T-helper 2 cell treated with Interferon-gamma antibody and Interleukin-4, amounts not matched to agents 5 μg/mL and 100 μg/mL, for 36 hours (primary cell): ENCODE results near the gene PTCD3.

ENCODE experiments used
- DNase-seq: peaks from one replicate; pipeline ENCODE4 v3.0.0; 2021; ENCODE audit warnings: low spot score
- H3K27ac Mint-ChIP-seq: one replicate; pipeline ENCODE4 v1.8.0; 2021; ENCODE audit warnings: mild to moderate bottlenecking, mixed read lengths
- H3K27me3 Mint-ChIP-seq: one replicate; pipeline ENCODE4 v1.8.0; 2021; ENCODE audit warnings: low read depth, mixed read lengths
- H3K36me3 Mint-ChIP-seq: one replicate; pipeline ENCODE4 v1.8.0; 2021; ENCODE audit warnings: low read depth, mixed read lengths
- H3K4me1 Mint-ChIP-seq: one replicate; pipeline ENCODE4 v1.8.0; 2021; ENCODE audit warnings: low read depth, mixed read lengths
- H3K4me3 Mint-ChIP-seq: one replicate; pipeline ENCODE4 v1.8.0; 2022; ENCODE audit warnings: mild to moderate bottlenecking, moderate library complexity, mixed read lengths
- H3K9me3 Mint-ChIP-seq: one replicate; pipeline ENCODE4 v1.8.0; 2021; ENCODE audit warnings: mixed read lengths

The PTCD3 gene

GRCh38 chr2:86143926-86144685 lies 38.1 kb downstream of the PTCD3 start:
- Mint-ChIP-seq H3K36me3 (peaks cover 58% of the 10 kb centered on the region), H3K27me3 (no peaks in the 10 kb centered on the region), H3K4me1 (peaks cover 2% of the 10 kb centered on the region), H3K9me3 (no peaks in the 10 kb centered on the region), H3K27ac (no peak overlapping the region), H3K4me3 (no peak overlapping the region)
- no peak for DNase-seq

- no peak overlapping the region for H3K27ac Mint-ChIP-seq
- DNase-seq, result no peak
- H3K27me3 Mint-ChIP-seq, result no peaks in the 10 kb centered on the region
- H3K9me3 Mint-ChIP-seq, result no peaks in the 10 kb centered on the region
- H3K4me3 Mint-ChIP-seq, result no peak overlapping the region
- H3K4me1 Mint-ChIP-seq, result peaks cover 4% of the 10 kb centered on the region
- peaks cover 58% of the 10 kb centered on the region for H3K36me3 Mint-ChIP-seq
Measured at GRCh38 chr2:86147793-86148192, 41.8 kb downstream of the PTCD3 start.

- Mint-ChIP-seq H3K4me1 (peaks cover 4% of the 10 kb centered on the region), H3K9me3 (no peaks in the 10 kb centered on the region), H3K4me3 (no peak overlapping the region), H3K27ac (no peak overlapping the region), H3K36me3 (peaks cover 53% of the 10 kb centered on the region), H3K27me3 (no peaks in the 10 kb centered on the region)
- DNase-seq, result no peak
Measured at GRCh38 chr2:86150502-86150901, 44.5 kb downstream of the PTCD3 start.

GRCh38 chr2:86157009-86157556 lies 51.0 kb downstream of the PTCD3 start:
- no peak overlapping the region for H3K27ac Mint-ChIP-seq
- peaks cover 2% of the 10 kb centered on the region for H3K4me1 Mint-ChIP-seq
- no peak for DNase-seq
- no peaks in the 10 kb centered on the region for H3K27me3 Mint-ChIP-seq
- peaks cover 52% of the 10 kb centered on the region for H3K36me3 Mint-ChIP-seq
- H3K9me3 Mint-ChIP-seq, result no peaks in the 10 kb centered on the region
- H3K4me3 Mint-ChIP-seq, result no peak overlapping the region

- H3K4me3 Mint-ChIP-seq, result no peak overlapping the region
- no peak for DNase-seq
- H3K4me1 Mint-ChIP-seq, result no peaks in the 10 kb centered on the region
- no peaks in the 10 kb centered on the region for H3K27me3 Mint-ChIP-seq
- no peak overlapping the region for H3K27ac Mint-ChIP-seq
- H3K36me3 Mint-ChIP-seq, result peaks cover 54% of the 10 kb centered on the region
- H3K9me3 Mint-ChIP-seq, result no peaks in the 10 kb centered on the region
Measured at GRCh38 chr2:86158286-86158685, 52.3 kb downstream of the PTCD3 start.

- DNase-seq, result no peak
- Mint-ChIP-seq H3K27me3 (no peaks in the 10 kb centered on the region), H3K9me3 (no peaks in the 10 kb centered on the region), H3K27ac (no peak overlapping the region), H3K4me3 (no peak overlapping the region), H3K4me1 (no peaks in the 10 kb centered on the region), H3K36me3 (peaks cover 59% of the 10 kb centered on the region)
Measured at GRCh38 chr2:86160156-86160952, 54.3 kb downstream of the PTCD3 start.

GRCh38 chr2:86170449-86170848 lies 64.4 kb downstream of the PTCD3 start:
- Mint-ChIP-seq H3K4me3 (no peak overlapping the region), H3K36me3 (peaks cover 56% of the 10 kb centered on the region), H3K27me3 (no peaks in the 10 kb centered on the region), H3K27ac (no peak overlapping the region), H3K4me1 (peaks cover 16% of the 10 kb centered on the region), H3K9me3 (no peaks in the 10 kb centered on the region)
- DNase-seq, result no peak

GRCh38 chr2:86171295-86171694 lies 65.3 kb downstream of the PTCD3 start:
- peaks cover 62% of the 10 kb centered on the region for H3K36me3 Mint-ChIP-seq
- no peak overlapping the region for H3K27ac Mint-ChIP-seq

GRCh38 chr2:86172610-86173009 lies 66.6 kb downstream of the PTCD3 start:
- DNase-seq, result no peak
- no peak overlapping the region for H3K27ac Mint-ChIP-seq
- H3K4me1 Mint-ChIP-seq, result peaks cover 24% of the 10 kb centered on the region
- no peaks in the 10 kb centered on the region for H3K9me3 Mint-ChIP-seq
- no peak overlapping the region for H3K4me3 Mint-ChIP-seq
- H3K36me3 Mint-ChIP-seq, result peaks cover 66% of the 10 kb centered on the region
- no peaks in the 10 kb centered on the region for H3K27me3 Mint-ChIP-seq

More at GRCh38 chr2:86171295-86171694, 65.3 kb downstream of the PTCD3 start:
- no peaks in the 10 kb centered on the region for H3K27me3 Mint-ChIP-seq
- no peaks in the 10 kb centered on the region for H3K9me3 Mint-ChIP-seq
- H3K4me3 Mint-ChIP-seq, result no peak overlapping the region
- H3K4me1 Mint-ChIP-seq, result peaks cover 22% of the 10 kb centered on the region
- no peak for DNase-seq

GRCh38 chr2:86174445-86174844 lies 68.4 kb downstream of the PTCD3 start:
- no peak for DNase-seq
- Mint-ChIP-seq H3K4me1 (peaks cover 25% of the 10 kb centered on the region), H3K27me3 (no peaks in the 10 kb centered on the region), H3K36me3 (peaks cover 62% of the 10 kb centered on the region), H3K9me3 (no peaks in the 10 kb centered on the region), H3K4me3 (no peak overlapping the region), H3K27ac (no peak overlapping the region)

GRCh38 chr2:86175828-86176227 lies 69.8 kb downstream of the PTCD3 start:
- Mint-ChIP-seq H3K27ac (peak overlapping the region; percentile 60), H3K9me3 (no peaks in the 10 kb centered on the region), H3K4me1 (peaks cover 27% of the 10 kb centered on the region), H3K36me3 (peaks cover 62% of the 10 kb centered on the region), H3K27me3 (no peaks in the 10 kb centered on the region), H3K4me3 (no peak overlapping the region)
- no peak for DNase-seq

GRCh38 chr2:86176597-86176996 lies 70.6 kb downstream of the PTCD3 start:
- Mint-ChIP-seq H3K4me3 (no peak overlapping the region), H3K27ac (no peak overlapping the region), H3K36me3 (peaks cover 58% of the 10 kb centered on the region), H3K4me1 (peaks cover 28% of the 10 kb centered on the region), H3K27me3 (no peaks in the 10 kb centered on the region), H3K9me3 (no peaks in the 10 kb centered on the region)
- DNase-seq, result no peak

GRCh38 chr2:86185517-86186212 lies 79.6 kb downstream of the PTCD3 start:
- Mint-ChIP-seq H3K36me3 (peaks cover 40% of the 10 kb centered on the region), H3K4me1 (peaks cover 68% of the 10 kb centered on the region), H3K9me3 (no peaks in the 10 kb centered on the region), H3K27me3 (no peaks in the 10 kb centered on the region), H3K4me3 (peak overlapping the region; percentile 56), H3K27ac (peak overlapping the region; percentile 85)
- DNase-seq, result no peak

GRCh38 chr2:86186431-86186830 lies 80.4 kb downstream of the PTCD3 start:
- no peak for DNase-seq
- Mint-ChIP-seq H3K27ac (peak overlapping the region; percentile 85), H3K9me3 (no peaks in the 10 kb centered on the region), H3K36me3 (peaks cover 46% of the 10 kb centered on the region), H3K4me3 (peak overlapping the region; percentile 56), H3K4me1 (peaks cover 71% of the 10 kb centered on the region), H3K27me3 (no peaks in the 10 kb centered on the region)
